ENCODE data around the gene HMCES.

Gene HMCES

DNA sequence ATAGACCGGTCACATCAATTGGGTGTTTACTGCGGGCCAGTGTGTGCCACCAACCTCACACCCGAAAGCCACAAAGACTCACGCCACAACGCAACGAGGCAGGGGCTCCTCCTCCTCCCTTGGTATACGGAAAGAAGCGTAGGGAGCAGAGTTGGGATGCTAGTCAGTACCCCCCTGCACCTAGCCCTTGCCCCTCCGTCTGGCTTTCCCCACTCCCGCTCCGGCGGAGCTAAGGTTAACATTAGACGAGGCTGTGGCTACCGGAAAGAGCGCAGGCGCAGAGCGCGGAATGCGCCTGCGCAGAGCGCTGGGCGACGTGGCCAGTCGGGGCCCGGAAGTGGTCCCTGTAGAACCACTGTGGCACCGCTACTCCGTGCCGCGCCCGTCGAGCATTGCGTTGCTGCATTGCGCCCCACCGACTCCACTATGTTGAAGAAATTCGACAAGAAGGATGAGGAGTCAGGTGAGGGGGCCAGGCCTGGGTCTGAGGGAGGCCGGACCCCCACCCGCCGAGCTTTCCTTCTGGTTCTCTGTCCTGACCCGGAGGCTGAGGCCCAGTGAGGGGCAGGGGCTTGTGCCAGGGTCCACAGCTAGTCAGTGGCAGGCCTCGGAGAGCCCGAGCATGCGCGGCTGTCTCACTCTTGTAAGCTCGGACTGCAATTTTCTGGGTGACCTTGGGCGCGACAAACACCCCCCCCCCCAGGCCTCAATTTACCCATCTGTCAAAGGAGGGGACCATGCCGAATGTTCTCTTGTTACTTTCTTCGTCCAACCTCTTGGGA, 29.2 kb upstream of the HMCES start, which contains the start of gene COPG1 (continued):
- TF ChIP-seq, protein P1, sequence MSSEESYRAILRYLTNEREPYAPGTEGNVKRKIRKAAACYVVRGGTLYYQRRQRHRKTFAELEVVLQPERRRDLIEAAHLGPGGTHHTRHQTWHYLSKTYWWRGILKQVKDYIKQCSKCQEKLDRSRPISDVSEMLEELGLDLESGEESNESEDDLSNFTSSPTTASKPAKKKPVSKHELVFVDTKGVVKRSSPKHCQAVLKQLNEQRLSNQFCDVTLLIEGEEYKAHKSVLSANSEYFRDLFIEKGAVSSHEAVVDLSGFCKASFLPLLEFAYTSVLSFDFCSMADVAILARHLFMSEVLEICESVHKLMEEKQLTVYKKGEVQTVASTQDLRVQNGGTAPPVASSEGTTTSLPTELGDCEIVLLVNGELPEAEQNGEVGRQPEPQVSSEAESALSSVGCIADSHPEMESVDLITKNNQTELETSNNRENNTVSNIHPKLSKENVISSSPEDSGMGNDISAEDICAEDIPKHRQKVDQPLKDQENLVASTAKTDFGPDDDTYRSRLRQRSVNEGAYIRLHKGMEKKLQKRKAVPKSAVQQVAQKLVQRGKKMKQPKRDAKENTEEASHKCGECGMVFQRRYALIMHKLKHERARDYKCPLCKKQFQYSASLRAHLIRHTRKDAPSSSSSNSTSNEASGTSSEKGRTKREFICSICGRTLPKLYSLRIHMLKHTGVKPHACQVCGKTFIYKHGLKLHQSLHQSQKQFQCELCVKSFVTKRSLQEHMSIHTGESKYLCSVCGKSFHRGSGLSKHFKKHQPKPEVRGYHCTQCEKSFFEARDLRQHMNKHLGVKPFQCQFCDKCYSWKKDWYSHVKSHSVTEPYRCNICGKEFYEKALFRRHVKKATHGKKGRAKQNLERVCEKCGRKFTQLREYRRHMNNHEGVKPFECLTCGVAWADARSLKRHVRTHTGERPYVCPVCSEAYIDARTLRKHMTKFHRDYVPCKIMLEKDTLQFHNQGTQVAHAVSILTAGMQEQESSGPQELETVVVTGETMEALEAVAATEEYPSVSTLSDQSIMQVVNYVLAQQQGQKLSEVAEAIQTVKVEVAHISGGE (tag by site-specific recombination; conservative IDR thresholded peaks at IDR 0.05; ENCODE audit: low read depth), result peak; percentile 92
- TF ChIP-seq ZNF2 (tag by site-specific recombination; IDR thresholded peaks at IDR 0.05) (no peak), ZNF514 (tag by site-specific recombination; IDR thresholded peaks at IDR 0.05) (no peak), ZNF274 (IDR thresholded peaks at IDR 0.05; ENCODE audit: low read length) (no peak), ZNF274 (tag by site-specific recombination; IDR thresholded peaks at IDR 0.05; ENCODE audit: borderline replicate concordance) (no peak), OVOL3 (tag by site-specific recombination; IDR thresholded peaks at IDR 0.05) (no peak), ZNF560 (tag by site-specific recombination; IDR thresholded peaks at IDR 0.05; ENCODE audit: borderline replicate concordance) (no peak), ZNF791 (tag by site-specific recombination; IDR thresholded peaks at IDR 0.05) (no peak), MYNN (tag by site-specific recombination; IDR thresholded peaks at IDR 0.05; ENCODE audit: borderline replicate concordance) (no peak), BCL11B (tag by site-specific recombination; IDR thresholded peaks at IDR 0.05; ENCODE audit: low read depth) (no peak), WT1 (tag by site-specific recombination; IDR thresholded peaks at IDR 0.05) (no peak), PRDM1 (tag by site-specific recombination; IDR thresholded peaks at IDR 0.05) (no peak), ZXDB (tag by site-specific recombination; IDR thresholded peaks at IDR 0.05) (peak; percentile 72; the same call in 1 of the 2 replicates), OSR2 (tag by site-specific recombination; IDR thresholded peaks at IDR 0.05) (no peak), GFI1B (tag by site-specific recombination; IDR thresholded peaks at IDR 0.05) (no peak), ZNF132 (tag by site-specific recombination; IDR thresholded peaks at IDR 0.05; ENCODE audit: borderline replicate concordance) (no peak), ZNF521 (tag by site-specific recombination; IDR thresholded peaks at IDR 0.05) (no peak), EGR2 (tag by site-specific recombination; IDR thresholded peaks at IDR 0.05; ENCODE audit: low read depth) (no peak), ZNF211 (tag by site-specific recombination; IDR thresholded peaks at IDR 0.05; ENCODE audit: low read depth) (no peak)
- TF ChIP-seq, protein P2, sequence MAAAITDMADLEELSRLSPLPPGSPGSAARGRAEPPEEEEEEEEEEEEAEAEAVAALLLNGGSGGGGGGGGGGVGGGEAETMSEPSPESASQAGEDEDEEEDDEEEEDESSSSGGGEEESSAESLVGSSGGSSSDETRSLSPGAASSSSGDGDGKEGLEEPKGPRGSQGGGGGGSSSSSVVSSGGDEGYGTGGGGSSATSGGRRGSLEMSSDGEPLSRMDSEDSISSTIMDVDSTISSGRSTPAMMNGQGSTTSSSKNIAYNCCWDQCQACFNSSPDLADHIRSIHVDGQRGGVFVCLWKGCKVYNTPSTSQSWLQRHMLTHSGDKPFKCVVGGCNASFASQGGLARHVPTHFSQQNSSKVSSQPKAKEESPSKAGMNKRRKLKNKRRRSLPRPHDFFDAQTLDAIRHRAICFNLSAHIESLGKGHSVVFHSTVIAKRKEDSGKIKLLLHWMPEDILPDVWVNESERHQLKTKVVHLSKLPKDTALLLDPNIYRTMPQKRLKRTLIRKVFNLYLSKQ (tag by site-specific recombination; IDR thresholded peaks at IDR 0.05; ENCODE audit: borderline replicate concordance), result no peak
- TF ChIP-seq, protein P3, sequence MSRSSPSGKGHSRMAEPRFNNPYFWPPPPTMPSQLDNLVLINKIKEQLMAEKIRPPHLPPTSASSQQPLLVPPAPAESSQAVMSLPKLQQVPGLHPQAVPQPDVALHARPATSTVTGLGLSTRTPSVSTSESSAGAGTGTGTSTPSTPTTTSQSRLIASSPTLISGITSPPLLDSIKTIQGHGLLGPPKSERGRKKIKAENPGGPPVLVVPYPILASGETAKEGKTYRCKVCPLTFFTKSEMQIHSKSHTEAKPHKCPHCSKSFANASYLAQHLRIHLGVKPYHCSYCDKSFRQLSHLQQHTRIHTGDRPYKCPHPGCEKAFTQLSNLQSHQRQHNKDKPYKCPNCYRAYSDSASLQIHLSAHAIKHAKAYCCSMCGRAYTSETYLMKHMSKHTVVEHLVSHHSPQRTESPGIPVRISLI (tag by site-specific recombination; IDR thresholded peaks at IDR 0.05), result no peak
- TF ChIP-seq, protein P4, sequence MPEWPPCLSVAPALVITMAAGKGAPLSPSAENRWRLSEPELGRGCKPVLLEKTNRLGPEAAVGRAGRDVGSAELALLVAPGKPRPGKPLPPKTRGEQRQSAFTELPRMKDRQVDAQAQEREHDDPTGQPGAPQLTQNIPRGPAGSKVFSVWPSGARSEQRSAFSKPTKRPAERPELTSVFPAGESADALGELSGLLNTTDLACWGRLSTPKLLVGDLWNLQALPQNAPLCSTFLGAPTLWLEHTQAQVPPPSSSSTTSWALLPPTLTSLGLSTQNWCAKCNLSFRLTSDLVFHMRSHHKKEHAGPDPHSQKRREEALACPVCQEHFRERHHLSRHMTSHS (tag by site-specific recombination; IDR thresholded peaks at IDR 0.05), result no peak
- TF ChIP-seq, protein P5, sequence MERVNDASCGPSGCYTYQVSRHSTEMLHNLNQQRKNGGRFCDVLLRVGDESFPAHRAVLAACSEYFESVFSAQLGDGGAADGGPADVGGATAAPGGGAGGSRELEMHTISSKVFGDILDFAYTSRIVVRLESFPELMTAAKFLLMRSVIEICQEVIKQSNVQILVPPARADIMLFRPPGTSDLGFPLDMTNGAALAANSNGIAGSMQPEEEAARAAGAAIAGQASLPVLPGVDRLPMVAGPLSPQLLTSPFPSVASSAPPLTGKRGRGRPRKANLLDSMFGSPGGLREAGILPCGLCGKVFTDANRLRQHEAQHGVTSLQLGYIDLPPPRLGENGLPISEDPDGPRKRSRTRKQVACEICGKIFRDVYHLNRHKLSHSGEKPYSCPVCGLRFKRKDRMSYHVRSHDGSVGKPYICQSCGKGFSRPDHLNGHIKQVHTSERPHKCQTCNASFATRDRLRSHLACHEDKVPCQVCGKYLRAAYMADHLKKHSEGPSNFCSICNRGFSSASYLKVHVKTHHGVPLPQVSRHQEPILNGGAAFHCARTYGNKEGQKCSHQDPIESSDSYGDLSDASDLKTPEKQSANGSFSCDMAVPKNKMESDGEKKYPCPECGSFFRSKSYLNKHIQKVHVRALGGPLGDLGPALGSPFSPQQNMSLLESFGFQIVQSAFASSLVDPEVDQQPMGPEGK (tag by site-specific recombination; IDR thresholded peaks at IDR 0.05), result peak; percentile 28
- TF ChIP-seq, protein P6, sequence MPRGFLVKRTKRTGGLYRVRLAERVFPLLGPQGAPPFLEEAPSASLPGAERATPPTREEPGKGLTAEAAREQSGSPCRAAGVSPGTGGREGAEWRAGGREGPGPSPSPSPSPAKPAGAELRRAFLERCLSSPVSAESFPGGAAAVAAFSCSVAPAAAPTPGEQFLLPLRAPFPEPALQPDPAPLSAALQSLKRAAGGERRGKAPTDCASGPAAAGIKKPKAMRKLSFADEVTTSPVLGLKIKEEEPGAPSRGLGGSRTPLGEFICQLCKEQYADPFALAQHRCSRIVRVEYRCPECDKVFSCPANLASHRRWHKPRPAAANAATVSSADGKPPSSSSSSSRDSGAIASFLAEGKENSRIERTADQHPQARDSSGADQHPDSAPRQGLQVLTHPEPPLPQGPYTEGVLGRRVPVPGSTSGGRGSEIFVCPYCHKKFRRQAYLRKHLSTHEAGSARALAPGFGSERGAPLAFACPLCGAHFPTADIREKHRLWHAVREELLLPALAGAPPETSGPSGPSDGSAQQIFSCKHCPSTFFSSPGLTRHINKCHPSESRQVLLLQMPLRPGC (tag by site-specific recombination; IDR thresholded peaks at IDR 0.05), result no peak
- TF ChIP-seq, protein P7, sequence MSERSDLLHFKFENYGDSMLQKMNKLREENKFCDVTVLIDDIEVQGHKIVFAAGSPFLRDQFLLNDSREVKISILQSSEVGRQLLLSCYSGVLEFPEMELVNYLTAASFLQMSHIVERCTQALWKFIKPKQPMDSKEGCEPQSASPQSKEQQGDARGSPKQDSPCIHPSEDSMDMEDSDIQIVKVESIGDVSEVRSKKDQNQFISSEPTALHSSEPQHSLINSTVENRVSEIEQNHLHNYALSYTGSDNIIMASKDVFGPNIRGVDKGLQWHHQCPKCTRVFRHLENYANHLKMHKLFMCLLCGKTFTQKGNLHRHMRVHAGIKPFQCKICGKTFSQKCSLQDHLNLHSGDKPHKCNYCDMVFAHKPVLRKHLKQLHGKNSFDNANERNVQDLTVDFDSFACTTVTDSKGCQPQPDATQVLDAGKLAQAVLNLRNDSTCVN (tag by site-specific recombination; optimal IDR thresholded peaks at IDR 0.05), result peak; percentile 28
- TF ChIP-seq, protein P8, sequence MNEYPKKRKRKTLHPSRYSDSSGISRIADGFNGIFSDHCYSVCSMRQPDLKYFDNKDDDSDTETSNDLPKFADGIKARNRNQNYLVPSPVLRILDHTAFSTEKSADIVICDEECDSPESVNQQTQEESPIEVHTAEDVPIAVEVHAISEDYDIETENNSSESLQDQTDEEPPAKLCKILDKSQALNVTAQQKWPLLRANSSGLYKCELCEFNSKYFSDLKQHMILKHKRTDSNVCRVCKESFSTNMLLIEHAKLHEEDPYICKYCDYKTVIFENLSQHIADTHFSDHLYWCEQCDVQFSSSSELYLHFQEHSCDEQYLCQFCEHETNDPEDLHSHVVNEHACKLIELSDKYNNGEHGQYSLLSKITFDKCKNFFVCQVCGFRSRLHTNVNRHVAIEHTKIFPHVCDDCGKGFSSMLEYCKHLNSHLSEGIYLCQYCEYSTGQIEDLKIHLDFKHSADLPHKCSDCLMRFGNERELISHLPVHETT (tag by site-specific recombination; IDR thresholded peaks at IDR 0.05), result no peak
